OCI-LY7 (cell line): Measurements from ENCODE around the gene KLB. TPM values are rescaled to one million over a fixed set of nuclear protein-coding genes. Genes with fewer than 3 reads are reported as not detected.

Experiments used
- BruUV-seq: library from RNA; stranded (reverse); fragments of 400-500 nt; replicated peaks from 2 replicates; lab custom pipeline; 2021; lab: Mats Ljungman, UMichigan
- CTCF ChIA-PET: fragments of 300-600 bp; sonication (Branson Sonifier 250); formaldehyde crosslinking; loops from one replicate; lab custom pipeline; 2022; ENCODE audit warnings: antibody characterized with exemption; ENCODE audit not compliant: unreplicated experiment; lab: Charles Lee
- POLR2A ChIA-PET: fragments of 300-600 bp; sonication (Branson Sonifier 250); formaldehyde crosslinking; loops from one replicate; lab custom pipeline; 2022; ENCODE audit warnings: antibody characterized with exemption; lab: Charles Lee
- DNase-seq: peaks from one replicate; pipeline ENCODE4 v3.0.0-alpha.2; 2015; ENCODE audit warnings: low spot score
- H2AFZ ChIP-seq: fragments of 200-600 bp; sonication (generic), shearing (Covaris generic); 2 replicates; pipeline ENCODE4 v1.6.1; 2014; ENCODE audit warnings: mild to moderate bottlenecking, antibody characterized with exemption, low read length, moderate library complexity
- H3K27ac ChIP-seq: fragments of 200-600 bp; sonication (generic); 2 replicates; pipeline ENCODE4 v1.5.1; 2014; ENCODE audit warnings: mixed run types, low read depth, mild to moderate bottlenecking, moderate library complexity, low read length, inconsistent platforms; ENCODE audit not compliant: poor library complexity, severe bottlenecking
- H3K36me3 ChIP-seq: fragments of 200-600 bp; sonication (generic); 2 replicates; pipeline ENCODE4 v1.6.1; 2014; ENCODE audit warnings: mild to moderate bottlenecking, antibody characterized with exemption, low read length, moderate library complexity, mixed read lengths; ENCODE audit not compliant: insufficient read depth
- H3K4me1 ChIP-seq: fragments of 200-600 bp; sonication (generic); 2 replicates; pipeline ENCODE4 v1.5.1; 2014; ENCODE audit warnings: mild to moderate bottlenecking, low read length; ENCODE audit not compliant: insufficient read depth, poor library complexity, severe bottlenecking
- H3K4me2 ChIP-seq: fragments of 200-600 bp; sonication (generic); 2 replicates; pipeline ENCODE4 v1.6.1; 2014; ENCODE audit warnings: mild to moderate bottlenecking, low read length
- H3K4me3 ChIP-seq: fragments of 200-600 bp; sonication (generic); 2 replicates; pipeline ENCODE4 v1.5.1; 2014; ENCODE audit warnings: mild to moderate bottlenecking, low read depth, low read length; ENCODE audit not compliant: poor library complexity, severe bottlenecking
- H3K79me2 ChIP-seq: fragments of 200-600 bp; sonication (generic); 2 replicates; pipeline ENCODE4 v1.6.1; 2016; ENCODE audit warnings: low read depth, mild to moderate bottlenecking, low read length, moderate library complexity, mixed read lengths; ENCODE audit not compliant: insufficient read depth
- H3K9me2 ChIP-seq: fragments of 200-600 bp; sonication (generic); 2 replicates; pipeline ENCODE4 v1.6.1; 2016; ENCODE audit warnings: mild to moderate bottlenecking, low read length, mixed read lengths; ENCODE audit not compliant: insufficient read depth
- H3K9me3 ChIP-seq: fragments of 200-600 bp; sonication (generic); 2 replicates; pipeline ENCODE4 v1.6.1; 2014; ENCODE audit warnings: mild to moderate bottlenecking, mixed run types, low read length, mixed read lengths
- H4K20me1 ChIP-seq: fragments of 200-600 bp; sonication (generic); 2 replicates; pipeline ENCODE4 v1.6.1; 2014; ENCODE audit warnings: mild to moderate bottlenecking, antibody characterized with exemption, low read length, moderate library complexity, mixed read lengths; ENCODE audit not compliant: insufficient read depth
- CTCF ChIP-seq: fragments of 200-600 bp; sonication (generic); conservative IDR thresholded peaks from 2 replicates; pipeline ENCODE4 v1.5.1; 2014; ENCODE audit warnings: mild to moderate bottlenecking, antibody characterized with exemption, low read length, moderate library complexity, mixed read lengths
- EZH2phosphoT487 ChIP-seq: fragments of 200-600 bp; sonication (generic); IDR thresholded peaks from 2 replicates; pipeline ENCODE4 v1.6.1; 2018; ENCODE audit warnings: low read depth, borderline replicate concordance, mild to moderate bottlenecking, mixed run types, antibody characterized with exemption, low read length, moderate library complexity, mixed read lengths
- intact Hi-C: fragments of 100-400 bp; cut with micrococcal nuclease; formaldehyde crosslinking; loops from one replicate; pipeline ENCODE4 v1.10.0; 2022; ENCODE audit not compliant: unreplicated experiment
- total RNA-seq, 2 experiments: library from RNA; depleted of rRNA in 1 of 2; stranded (reverse); fragments of >200 nt in 1 of 2; shearing (Covaris generic) in 1 of 2; gene quantifications; 2 replicates each; pipeline ENCODE4 v1.2.3, GENCODE V29; 2014 to 2022

Gene KLB
- total RNA-seq, 2 experiments from 2014 or later = not detected

DNA sequence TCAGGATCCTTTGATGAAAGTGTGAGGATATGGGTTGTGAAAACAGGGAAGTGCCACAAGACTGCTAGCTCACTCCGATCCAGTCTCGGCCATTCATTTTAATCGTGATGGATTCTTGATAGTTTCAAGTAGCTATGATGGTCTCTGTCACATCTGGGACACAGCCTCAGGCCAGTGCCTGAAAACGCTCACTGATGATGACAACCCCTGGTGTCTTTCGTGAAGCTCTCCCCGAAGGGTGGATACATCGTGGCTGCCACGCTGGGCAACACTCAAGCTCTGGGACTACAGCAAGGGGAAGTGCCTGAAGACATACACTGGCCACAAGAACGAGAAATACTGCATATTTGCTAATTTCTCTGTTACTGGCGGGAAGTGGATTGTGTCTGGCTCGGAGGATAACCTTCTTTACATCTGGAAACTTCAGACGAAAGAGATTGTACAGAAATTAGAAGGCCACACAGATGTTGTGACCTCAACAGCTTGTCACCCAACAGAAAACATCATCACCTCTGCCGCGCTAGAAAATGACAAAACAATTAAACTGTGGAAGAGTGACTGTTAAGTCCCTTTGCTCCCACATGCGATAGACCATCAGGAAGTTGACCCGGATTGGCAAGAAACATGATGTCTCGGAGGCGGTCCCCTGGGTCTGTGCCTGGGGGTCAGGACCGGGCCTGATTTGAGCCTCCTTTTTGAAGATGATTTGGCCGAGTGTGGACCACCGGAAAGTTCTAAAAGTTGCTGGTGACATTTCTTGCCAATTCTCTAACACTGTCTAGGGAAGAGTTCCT lies 74.4 kb downstream of the KLB start:
- H3K9me2 ChIP-seq = no peaks in the 10 kb centered on the region
- no peaks in the 10 kb centered on the region for H4K20me1 ChIP-seq
- ChIA-PET CTCF (interaction anchor here (0.6 to 0.7 kb wide), 2 partner anchors 11 to 249 kb away, joined by 3 read pairs; no protein-coding TSS in a partner anchor), POLR2A (interaction anchor here (1.3 kb wide), 1 partner anchor 10 kb away, joined by 3 read pairs; no protein-coding TSS in a partner anchor)
- no peak for DNase-seq
- no peaks in the 10 kb centered on the region for H3K4me1 ChIP-seq
- H3K4me3 ChIP-seq = no peak overlapping the region
- no peaks in the 10 kb centered on the region for H3K9me3 ChIP-seq
- peaks cover 22% of the 10 kb centered on the region for H3K36me3 ChIP-seq
- H3K27ac ChIP-seq = no peak overlapping the region
- intact Hi-C loops = loop anchor here (5.0 kb wide), 1 partner anchor 106 kb away; no protein-coding TSS in a partner anchor
- TF ChIP-seq CTCF (no peak), EZH2phosphoT487 (no peak)
- no peak overlapping the region for H2AFZ ChIP-seq
- BruUV-seq = no TSS peak
- no peaks in the 10 kb centered on the region for H3K79me2 ChIP-seq
- no peak overlapping the region for H3K4me2 ChIP-seq

- no peak overlapping the region for H3K4me3 ChIP-seq
- no TSS peak for BruUV-seq
- H3K27ac ChIP-seq = no peak overlapping the region
- H4K20me1 ChIP-seq = no peaks in the 10 kb centered on the region
- no peak for TF ChIP-seq CTCF
- TF ChIP-seq EZH2phosphoT487 = no peak
- H3K9me2 ChIP-seq = no peaks in the 10 kb centered on the region
- H3K4me2 ChIP-seq = no peak overlapping the region
- no peaks in the 10 kb centered on the region for H3K4me1 ChIP-seq
- no peak overlapping the region for H2AFZ ChIP-seq
- intact Hi-C loops = loop anchor here (5.0 kb wide), 1 partner anchor 103 kb away; no protein-coding TSS in a partner anchor
- no peaks in the 10 kb centered on the region for H3K9me3 ChIP-seq
- H3K36me3 ChIP-seq = no peaks in the 10 kb centered on the region
- H3K79me2 ChIP-seq = no peaks in the 10 kb centered on the region
- no peak for DNase-seq
- ChIA-PET POLR2A (no interaction called here), CTCF (no interaction called here)
Observed at GRCh38 chr4:39484582-39485272, 78.0 kb downstream of the KLB start.
